GM23338 (cell line): ENCODE results near the gene CEP70. TPM values are rescaled to one million over a fixed set of nuclear protein-coding genes. Genes with fewer than 3 reads are reported as not detected.

Source experiments
- ATAC-seq: fragments of 200-7000 bp; cut with Tn5 transposase; 3 replicates; pipeline ENCODE4 v1.9.1; 2020
- DNase-seq: peaks from one replicate; pipeline ENCODE4 v3.0.0-alpha.2; 2015; ENCODE audit warnings: low spot score
- H2AFZ ChIP-seq: fragments of 200-600 bp; sonication (generic); 2 replicates; pipeline ENCODE4 v1.8.0; 2016; ENCODE audit warnings: antibody characterized with exemption, mild to moderate bottlenecking, moderate library complexity
- H3F3A ChIP-seq: fragments of 200-600 bp; sonication (generic); replicated peaks from 2 replicates; pipeline ENCODE4 v1.8.0; 2017; ENCODE audit warnings: antibody characterized with exemption, mixed run types, low read depth
- H3K27ac ChIP-seq: fragments of 200-600 bp; sonication (generic); 2 replicates; pipeline ENCODE4 v1.6.1; 2016; ENCODE audit warnings: low read depth
- H3K27me3 ChIP-seq: fragments of 200-600 bp; sonication (generic); 2 replicates; pipeline ENCODE4 v1.8.0; 2016; ENCODE audit warnings: mild to moderate bottlenecking, mixed run types, moderate library complexity; ENCODE audit not compliant: insufficient read depth
- H3K36me3 ChIP-seq: fragments of 200-600 bp; sonication (generic); 2 replicates; pipeline ENCODE4 v1.8.0; 2016; ENCODE audit warnings: mild to moderate bottlenecking; ENCODE audit not compliant: insufficient read depth
- H3K4me1 ChIP-seq: fragments of 200-600 bp; sonication (generic); 2 replicates; pipeline ENCODE4 v1.8.0; 2016; ENCODE audit warnings: mild to moderate bottlenecking, moderate library complexity; ENCODE audit not compliant: insufficient read depth
- H3K4me2 ChIP-seq: fragments of 200-600 bp; sonication (generic); 2 replicates; pipeline ENCODE4 v1.7.1; 2017; ENCODE audit warnings: mixed run types
- H3K4me3 ChIP-seq: fragments of 200-600 bp; sonication (generic); 2 replicates; pipeline ENCODE4 v1.6.1; 2016; ENCODE audit warnings: mixed run types
- H3K79me2 ChIP-seq: fragments of 200-600 bp; sonication (generic); replicated peaks from 2 replicates; pipeline ENCODE4 v1.8.0; 2017; ENCODE audit warnings: mild to moderate bottlenecking; ENCODE audit not compliant: insufficient read depth
- H3K9me2 ChIP-seq: fragments of 200-600 bp; sonication (generic); 2 replicates; pipeline ENCODE4 v1.8.0; 2017; ENCODE audit not compliant: insufficient read depth
- H4K20me1 ChIP-seq: fragments of 200-600 bp; sonication (generic); replicated peaks from 2 replicates; pipeline ENCODE4 v1.8.0; 2017; ENCODE audit warnings: mild to moderate bottlenecking; ENCODE audit not compliant: insufficient read depth
- H3K27ac Mint-ChIP-seq: 2 replicates; pipeline ENCODE4 v1.8.0; 2020; ENCODE audit warnings: inconsistent platforms, mild to moderate bottlenecking, moderate library complexity, mixed read lengths
- H3K27me3 Mint-ChIP-seq: 3 replicates; pipeline ENCODE4 v1.8.0; 2022; ENCODE audit warnings: low read depth, mild to moderate bottlenecking, moderate library complexity, mixed read lengths, inconsistent platforms; ENCODE audit not compliant: insufficient read depth, poor library complexity
- H3K36me3 Mint-ChIP-seq: 3 replicates; pipeline ENCODE4 v1.8.0; 2021; ENCODE audit warnings: low read depth, mild to moderate bottlenecking, inconsistent platforms, moderate library complexity, mixed read lengths
- H3K4me1 Mint-ChIP-seq: 3 replicates; pipeline ENCODE4 v1.8.0; 2020; ENCODE audit warnings: mild to moderate bottlenecking, inconsistent platforms, mixed read lengths
- H3K4me3 Mint-ChIP-seq: 3 replicates; pipeline ENCODE4 v1.8.0; 2021; ENCODE audit warnings: moderate library complexity, mild to moderate bottlenecking, inconsistent platforms, mixed read lengths
- H3K9me3 Mint-ChIP-seq: 3 replicates; pipeline ENCODE4 v1.8.0; 2020; ENCODE audit warnings: moderate library complexity, mild to moderate bottlenecking, inconsistent platforms, mixed read lengths
- CREB1 ChIP-seq: fragments of 250-450 bp; sonication (Bioruptor Pico); IDR thresholded peaks from 2 replicates; pipeline ENCODE4 v1.5.0; 2020; ENCODE audit warnings: low read depth, mild to moderate bottlenecking, moderate library complexity
- CTCF ChIP-seq, 2 experiments: fragments of 200-600 bp in 1 of 2; sonication (generic) in 1 of 2; conservative IDR thresholded peaks; 2 replicates each; pipeline versions ENCODE4 v1.5.1 to v1.6.1; 2016 to 2017; ENCODE audit warnings: antibody characterized with exemption in 2 of 2, low read depth in 2 of 2, mild to moderate bottlenecking in 2 of 2, moderate library complexity in 1 of 2
- EZH2 ChIP-seq: fragments of 200-600 bp; sonication (generic); IDR thresholded peaks from one replicate; pipeline ENCODE4 v1.8.0; 2017; ENCODE audit warnings: antibody characterized with exemption, mild to moderate bottlenecking, low read depth; ENCODE audit not compliant: unreplicated experiment
- EZH2phosphoT487 ChIP-seq: fragments of 200-600 bp; sonication (generic); IDR thresholded peaks from one replicate; pipeline ENCODE4 v1.8.1; 2018; ENCODE audit warnings: antibody characterized with exemption; ENCODE audit not compliant: unreplicated experiment
- JUNB ChIP-seq: IDR thresholded peaks from one replicate; pipeline ENCODE4 v1.6.1; 2016; ENCODE audit warnings: antibody characterized with exemption; ENCODE audit not compliant: unreplicated experiment
- NANOG ChIP-seq: IDR thresholded peaks from 2 replicates; pipeline ENCODE4 v1.6.1; 2016; ENCODE audit warnings: antibody characterized with exemption, borderline replicate concordance
- POLR2AphosphoS5 ChIP-seq: IDR thresholded peaks from 2 replicates; pipeline ENCODE4 v1.6.1; 2016; ENCODE audit warnings: antibody characterized with exemption, low read depth
- REST ChIP-seq: IDR thresholded peaks from one replicate; pipeline ENCODE4 v1.6.1; 2018; ENCODE audit warnings: antibody characterized with exemption; ENCODE audit not compliant: unreplicated experiment
- STAT1 ChIP-seq: IDR thresholded peaks from one replicate; pipeline ENCODE4 v1.6.1; 2016; ENCODE audit warnings: antibody characterized with exemption; ENCODE audit not compliant: unreplicated experiment
- ZNF114 ChIP-seq: fragments of 250-450 bp; sonication (Bioruptor Pico); IDR thresholded peaks from 2 replicates; pipeline ENCODE4 v1.5.0; 2020; ENCODE audit warnings: mild to moderate bottlenecking, moderate library complexity
- ZNF331 ChIP-seq: fragments of 250-450 bp; sonication (Bioruptor Pico); IDR thresholded peaks from 2 replicates; pipeline ENCODE4 v1.5.0; 2020; ENCODE audit warnings: low read depth, mild to moderate bottlenecking, moderate library complexity
- polyA plus RNA-seq: library from polyadenylated mRNA; unstranded; fragments of >200 nt; fragmentation: Nextera tagmentation; extraction: Ambion mirVana; gene quantifications from 2 replicates; pipeline ENCODE4 v1.2.1, GENCODE V29; 2016
- total RNA-seq: library from RNA; depleted of rRNA; stranded (reverse); fragments of >200 nt; shearing (Covaris generic); gene quantifications from 2 replicates; pipeline ENCODE4 v1.2.3, GENCODE V29; 2014
- TF ChIP-seq, protein P1 (sequence below): fragments of 250-450 bp; sonication (Bioruptor Pico); IDR thresholded peaks from 2 replicates; pipeline ENCODE4 v1.5.0; 2020; ENCODE audit warnings: mild to moderate bottlenecking, moderate library complexity
- TF ChIP-seq, protein P2 (sequence below): IDR thresholded peaks from 2 replicates; pipeline ENCODE4 v1.6.1; 2016; ENCODE audit warnings: antibody characterized with exemption

Gene CEP70
- total and polyA plus RNA-seq, 2 experiments from 2014 or later = 28.8 to 31.4 TPM

GRCh38 chr3:138549179-138549977 is 44.7 kb downstream of the CEP70 start:
- H3K4me3 ChIP-seq = no peak overlapping the region
- DNase-seq (no peak), ATAC-seq (no peak)
- H4K20me1 ChIP-seq = no peaks in the 10 kb centered on the region
- Mint-ChIP-seq H3K4me3 (no peak overlapping the region), H3K27ac (no peak overlapping the region), H3K27me3 (no peaks in the 10 kb centered on the region), H3K9me3 (peaks cover 59% of the 10 kb centered on the region), H3K4me1 (no peaks in the 10 kb centered on the region), H3K36me3 (peaks cover 79% of the 10 kb centered on the region)
- H3K36me3 ChIP-seq = peaks cover 22% of the 10 kb centered on the region
- peaks cover 3% of the 10 kb centered on the region; the same call in 1 of the 2 replicates for H3K79me2 ChIP-seq
- no peaks in the 10 kb centered on the region for H3F3A ChIP-seq
- H3K27ac ChIP-seq = no peak overlapping the region
- H3K4me1 ChIP-seq = no peaks in the 10 kb centered on the region
- H3K9me2 ChIP-seq = peaks cover 3% of the 10 kb centered on the region; the same call in 1 of the 2 replicates
- no peak for TF ChIP-seq EZH2
- TF ChIP-seq NANOG = no peak
- TF ChIP-seq CTCF (conservative IDR thresholded peaks at IDR 0.05; ENCODE audit: low read depth in 2 of 2) = no peak
- TF ChIP-seq POLR2AphosphoS5 = no peak
- no peak for TF ChIP-seq ZNF331
- no peak for TF ChIP-seq STAT1
- TF ChIP-seq EZH2phosphoT487 = no peak
- TF ChIP-seq ZNF114 (CRISPR knock-in tag) = no peak
- TF ChIP-seq CREB1 = no peak
- TF ChIP-seq JUNB = no peak
- TF ChIP-seq, protein P1, sequence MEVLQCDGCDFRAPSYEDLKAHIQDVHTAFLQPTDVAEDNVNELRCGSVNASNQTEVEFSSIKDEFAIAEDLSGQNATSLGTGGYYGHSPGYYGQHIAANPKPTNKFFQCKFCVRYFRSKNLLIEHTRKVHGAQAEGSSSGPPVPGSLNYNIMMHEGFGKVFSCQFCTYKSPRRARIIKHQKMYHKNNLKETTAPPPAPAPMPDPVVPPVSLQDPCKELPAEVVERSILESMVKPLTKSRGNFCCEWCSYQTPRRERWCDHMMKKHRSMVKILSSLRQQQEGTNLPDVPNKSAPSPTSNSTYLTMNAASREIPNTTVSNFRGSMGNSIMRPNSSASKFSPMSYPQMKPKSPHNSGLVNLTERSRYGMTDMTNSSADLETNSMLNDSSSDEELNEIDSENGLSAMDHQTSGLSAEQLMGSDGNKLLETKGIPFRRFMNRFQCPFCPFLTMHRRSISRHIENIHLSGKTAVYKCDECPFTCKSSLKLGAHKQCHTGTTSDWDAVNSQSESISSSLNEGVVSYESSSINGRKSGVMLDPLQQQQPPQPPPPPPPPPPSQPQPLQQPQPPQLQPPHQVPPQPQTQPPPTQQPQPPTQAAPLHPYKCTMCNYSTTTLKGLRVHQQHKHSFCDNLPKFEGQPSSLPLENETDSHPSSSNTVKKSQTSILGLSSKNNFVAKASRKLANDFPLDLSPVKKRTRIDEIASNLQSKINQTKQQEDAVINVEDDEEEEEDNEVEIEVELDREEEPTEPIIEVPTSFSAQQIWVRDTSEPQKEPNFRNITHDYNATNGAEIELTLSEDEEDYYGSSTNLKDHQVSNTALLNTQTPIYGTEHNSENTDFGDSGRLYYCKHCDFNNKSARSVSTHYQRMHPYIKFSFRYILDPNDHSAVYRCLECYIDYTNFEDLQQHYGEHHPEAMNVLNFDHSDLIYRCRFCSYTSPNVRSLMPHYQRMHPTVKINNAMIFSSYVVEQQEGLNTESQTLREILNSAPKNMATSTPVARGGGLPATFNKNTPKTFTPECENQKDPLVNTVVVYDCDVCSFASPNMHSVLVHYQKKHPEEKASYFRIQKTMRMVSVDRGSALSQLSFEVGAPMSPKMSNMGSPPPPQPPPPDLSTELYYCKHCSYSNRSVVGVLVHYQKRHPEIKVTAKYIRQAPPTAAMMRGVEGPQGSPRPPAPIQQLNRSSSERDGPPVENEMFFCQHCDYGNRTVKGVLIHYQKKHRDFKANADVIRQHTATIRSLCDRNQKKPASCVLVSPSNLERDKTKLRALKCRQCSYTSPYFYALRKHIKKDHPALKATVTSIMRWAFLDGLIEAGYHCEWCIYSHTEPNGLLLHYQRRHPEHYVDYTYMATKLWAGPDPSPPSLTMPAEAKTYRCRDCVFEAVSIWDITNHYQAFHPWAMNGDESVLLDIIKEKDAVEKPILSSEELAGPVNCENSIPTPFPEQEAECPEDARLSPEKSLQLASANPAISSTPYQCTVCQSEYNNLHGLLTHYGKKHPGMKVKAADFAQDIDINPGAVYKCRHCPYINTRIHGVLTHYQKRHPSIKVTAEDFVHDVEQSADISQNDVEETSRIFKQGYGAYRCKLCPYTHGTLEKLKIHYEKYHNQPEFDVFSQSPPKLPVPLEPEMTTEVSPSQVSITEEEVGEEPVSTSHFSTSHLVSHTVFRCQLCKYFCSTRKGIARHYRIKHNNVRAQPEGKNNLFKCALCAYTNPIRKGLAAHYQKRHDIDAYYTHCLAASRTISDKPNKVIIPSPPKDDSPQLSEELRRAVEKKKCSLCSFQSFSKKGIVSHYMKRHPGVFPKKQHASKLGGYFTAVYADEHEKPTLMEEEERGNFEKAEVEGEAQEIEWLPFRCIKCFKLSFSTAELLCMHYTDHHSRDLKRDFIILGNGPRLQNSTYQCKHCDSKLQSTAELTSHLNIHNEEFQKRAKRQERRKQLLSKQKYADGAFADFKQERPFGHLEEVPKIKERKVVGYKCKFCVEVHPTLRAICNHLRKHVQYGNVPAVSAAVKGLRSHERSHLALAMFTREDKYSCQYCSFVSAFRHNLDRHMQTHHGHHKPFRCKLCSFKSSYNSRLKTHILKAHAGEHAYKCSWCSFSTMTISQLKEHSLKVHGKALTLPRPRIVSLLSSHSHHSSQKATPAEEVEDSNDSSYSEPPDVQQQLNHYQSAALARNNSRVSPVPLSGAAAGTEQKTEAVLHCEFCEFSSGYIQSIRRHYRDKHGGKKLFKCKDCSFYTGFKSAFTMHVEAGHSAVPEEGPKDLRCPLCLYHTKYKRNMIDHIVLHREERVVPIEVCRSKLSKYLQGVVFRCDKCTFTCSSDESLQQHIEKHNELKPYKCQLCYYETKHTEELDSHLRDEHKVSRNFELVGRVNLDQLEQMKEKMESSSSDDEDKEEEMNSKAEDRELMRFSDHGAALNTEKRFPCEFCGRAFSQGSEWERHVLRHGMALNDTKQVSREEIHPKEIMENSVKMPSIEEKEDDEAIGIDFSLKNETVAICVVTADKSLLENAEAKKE (CRISPR knock-in tag) = no peak
- TF ChIP-seq REST = no peak
- TF ChIP-seq, protein P2, sequence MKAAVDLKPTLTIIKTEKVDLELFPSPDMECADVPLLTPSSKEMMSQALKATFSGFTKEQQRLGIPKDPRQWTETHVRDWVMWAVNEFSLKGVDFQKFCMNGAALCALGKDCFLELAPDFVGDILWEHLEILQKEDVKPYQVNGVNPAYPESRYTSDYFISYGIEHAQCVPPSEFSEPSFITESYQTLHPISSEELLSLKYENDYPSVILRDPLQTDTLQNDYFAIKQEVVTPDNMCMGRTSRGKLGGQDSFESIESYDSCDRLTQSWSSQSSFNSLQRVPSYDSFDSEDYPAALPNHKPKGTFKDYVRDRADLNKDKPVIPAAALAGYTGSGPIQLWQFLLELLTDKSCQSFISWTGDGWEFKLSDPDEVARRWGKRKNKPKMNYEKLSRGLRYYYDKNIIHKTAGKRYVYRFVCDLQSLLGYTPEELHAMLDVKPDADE = no peak
- H3K4me2 ChIP-seq = no peak overlapping the region
- no peaks in the 10 kb centered on the region for H3K27me3 ChIP-seq
- no peak overlapping the region for H2AFZ ChIP-seq
